ENCODE measurements around the gene FAM83F.

GRCh38 chr22:40019100-40019499, 24.3 kb downstream of the FAM83F start:
- no peak for TF ChIP-seq CTCF (IDR thresholded peaks at IDR 0.05)
- TF ChIP-seq POLR2A (IDR thresholded peaks at IDR 0.05), result no peak
- TF ChIP-seq EP300 (IDR thresholded peaks at IDR 0.05), result no peak

All from ovary (tissue), 3 donors.